Measurements from ENCODE around the gene GPR156.

- no peak for TF ChIP-seq CTCF (IDR thresholded peaks at IDR 0.05; ENCODE audit: poor library complexity, severe bottlenecking)
- no peak for TF ChIP-seq TAF1 (IDR thresholded peaks at IDR 0.05; ENCODE audit: low read depth)
- no peak for TF ChIP-seq REST (IDR thresholded peaks at IDR 0.05; ENCODE audit: borderline replicate concordance)
- TF ChIP-seq EP300 (conservative IDR thresholded peaks at IDR 0.05; ENCODE audit: poor library complexity, severe bottlenecking), result no peak
- TF ChIP-seq EZH2 (IDR thresholded peaks at IDR 0.05; ENCODE audit: borderline replicate concordance, insufficient read depth, low read length, poor library complexity, severe bottlenecking), result no peak
- TF ChIP-seq SMC3 (conservative IDR thresholded peaks at IDR 0.05; ENCODE audit: poor library complexity), result no peak
- no peak for TF ChIP-seq POLR2AphosphoS5 (IDR thresholded peaks at IDR 0.05)
These were observed 107.9 kb downstream of the GPR156 start for GRCh38 chr3:120177151-120177550.
